MM.1S (cell line): ENCODE data around the gene CYSRT1.

Source experiments
- EZH2phosphoT487 ChIP-seq: fragments of 300-600 bp; sonication (generic); IDR thresholded peaks from 2 replicates; pipeline ENCODE4 v1.6.1; 2018; ENCODE audit warnings: antibody characterized with exemption, low read length
- TF ChIP-seq, protein P1 (sequence below): fragments of 300-600 bp; sonication (generic); IDR thresholded peaks from 2 replicates; pipeline ENCODE4 v1.5.1; 2016; ENCODE audit warnings: antibody characterized with exemption, low read length, mixed read lengths

GRCh38 chr9:137198902-137199283 lies 26.1 kb upstream of the CYSRT1 start:
- TF ChIP-seq, protein P1, sequence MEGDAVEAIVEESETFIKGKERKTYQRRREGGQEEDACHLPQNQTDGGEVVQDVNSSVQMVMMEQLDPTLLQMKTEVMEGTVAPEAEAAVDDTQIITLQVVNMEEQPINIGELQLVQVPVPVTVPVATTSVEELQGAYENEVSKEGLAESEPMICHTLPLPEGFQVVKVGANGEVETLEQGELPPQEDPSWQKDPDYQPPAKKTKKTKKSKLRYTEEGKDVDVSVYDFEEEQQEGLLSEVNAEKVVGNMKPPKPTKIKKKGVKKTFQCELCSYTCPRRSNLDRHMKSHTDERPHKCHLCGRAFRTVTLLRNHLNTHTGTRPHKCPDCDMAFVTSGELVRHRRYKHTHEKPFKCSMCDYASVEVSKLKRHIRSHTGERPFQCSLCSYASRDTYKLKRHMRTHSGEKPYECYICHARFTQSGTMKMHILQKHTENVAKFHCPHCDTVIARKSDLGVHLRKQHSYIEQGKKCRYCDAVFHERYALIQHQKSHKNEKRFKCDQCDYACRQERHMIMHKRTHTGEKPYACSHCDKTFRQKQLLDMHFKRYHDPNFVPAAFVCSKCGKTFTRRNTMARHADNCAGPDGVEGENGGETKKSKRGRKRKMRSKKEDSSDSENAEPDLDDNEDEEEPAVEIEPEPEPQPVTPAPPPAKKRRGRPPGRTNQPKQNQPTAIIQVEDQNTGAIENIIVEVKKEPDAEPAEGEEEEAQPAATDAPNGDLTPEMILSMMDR = no peak
- TF ChIP-seq EZH2phosphoT487 = no peak
